CD4-positive, alpha-beta T cell treated with Interleukin-17A for 1 hour (primary cell): ENCODE results near the gene PTGR1.

ENCODE experiments used
- DNase-seq: peaks from one replicate; pipeline ENCODE4 v3.0.0-alpha.2; 2020

The PTGR1 gene

DNA sequence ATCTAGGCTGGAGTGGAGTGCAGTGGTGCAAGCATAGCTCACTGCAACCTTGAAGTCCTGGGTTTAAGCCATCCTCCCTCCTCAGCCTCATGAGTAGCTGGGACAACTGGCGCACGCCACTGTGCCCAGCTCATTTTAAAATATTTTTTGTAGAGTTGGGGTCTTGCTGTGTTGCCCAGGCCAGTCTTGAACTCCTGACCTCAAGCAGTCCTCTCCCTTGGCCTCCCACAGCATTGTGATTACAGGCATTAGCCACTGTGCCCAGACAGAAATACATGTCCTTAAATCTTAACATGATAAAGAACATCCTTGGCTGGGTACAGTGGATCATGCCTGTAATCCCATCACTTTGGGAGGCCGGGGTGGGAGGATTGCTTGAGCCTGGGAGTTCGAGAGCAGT, 67.7 kb downstream of the PTGR1 start:
- no peak for DNase-seq

DNA sequence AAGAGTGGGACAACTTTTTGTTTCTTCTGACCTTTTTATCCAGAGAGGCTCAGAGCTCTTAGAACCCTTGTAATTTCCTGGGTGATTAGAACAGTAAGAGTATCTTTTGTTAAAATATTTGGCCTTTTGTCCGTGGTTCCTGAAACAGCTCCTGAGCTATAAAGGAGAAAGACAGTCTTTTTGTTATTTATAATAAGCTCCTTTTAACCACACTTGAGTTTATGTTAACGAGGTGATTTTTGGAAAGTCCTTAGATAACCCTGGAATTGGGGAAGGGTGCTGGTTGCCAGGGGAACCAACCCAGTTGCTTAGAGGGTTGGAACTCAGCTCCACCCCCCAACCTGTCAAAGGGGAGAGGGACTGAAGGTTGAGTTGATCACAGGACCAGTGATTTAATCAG, 69.7 kb downstream of the PTGR1 start:
- no peak for DNase-seq

DNA sequence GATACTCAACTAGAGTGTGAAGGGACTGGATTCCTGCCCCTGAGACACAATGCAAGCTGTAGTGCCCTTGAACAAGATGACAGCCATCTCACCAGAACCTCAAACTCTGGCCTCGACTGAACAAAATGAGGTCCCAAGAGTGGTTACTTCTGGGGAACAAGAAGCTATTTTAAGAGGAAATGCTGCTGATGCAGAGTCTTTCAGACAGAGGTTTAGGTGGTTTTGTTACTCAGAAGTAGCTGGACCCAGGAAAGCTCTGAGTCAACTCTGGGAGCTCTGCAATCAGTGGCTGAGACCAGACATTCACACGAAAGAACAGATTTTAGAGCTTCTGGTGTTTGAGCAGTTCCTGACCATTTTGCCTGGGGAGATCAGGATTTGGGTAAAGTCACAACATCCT, 72.1 kb downstream of the PTGR1 start:
- DNase-seq, result no peak

- peak; percentile 81 for DNase-seq
Observed at GRCh38 chr9:111525056-111525977, 74.1 kb downstream of the PTGR1 start, which contains the start of gene ZNF483. ZNF483 (plus strand) TSS chr9:111525179; CDS start chr9:111527396, 2,217 bp downstream.

DNA sequence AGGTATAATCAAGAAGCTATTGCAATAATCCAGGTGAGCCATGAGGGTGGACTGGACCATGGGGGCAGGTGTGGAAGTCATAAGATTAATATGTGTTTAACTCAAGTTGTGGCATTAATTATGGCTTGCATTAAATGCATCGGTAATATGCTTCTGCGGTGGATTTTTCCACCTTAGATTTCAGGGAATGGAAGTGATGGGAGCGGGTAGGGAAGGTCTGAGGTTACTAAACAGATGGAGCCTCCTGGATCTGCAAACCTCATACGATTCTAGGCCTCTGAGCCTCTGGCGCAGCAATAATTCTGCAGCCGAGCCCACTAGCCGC, 74.8 kb downstream of the PTGR1 start:
- DNase-seq, result no peak

DNA sequence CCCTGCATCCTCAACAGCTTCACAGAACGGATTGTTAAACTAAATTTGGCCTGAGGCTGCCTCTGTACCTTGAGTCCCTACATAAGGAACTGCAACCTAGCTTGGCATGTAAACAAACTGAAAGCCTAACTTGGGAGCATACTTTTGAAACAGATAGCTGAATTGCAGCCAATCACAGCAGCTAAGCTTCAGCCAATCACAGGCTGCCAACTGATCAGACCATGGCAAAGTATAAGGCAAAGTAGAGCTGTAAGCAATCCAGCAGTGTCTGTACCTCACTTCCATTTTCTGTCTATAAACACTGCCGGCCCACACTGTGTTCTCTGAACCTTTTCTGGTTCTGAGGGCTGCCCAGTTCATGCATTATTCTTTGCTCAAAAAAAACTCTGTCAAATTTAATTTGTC, 83.4 kb downstream of the PTGR1 start:
- DNase-seq, result no peak

GRCh38 chr9:111514967-111515366, 84.5 kb downstream of the PTGR1 start:
- no peak for DNase-seq
